DND-41 (cell line): ENCODE results near the gene AGAP1.

ENCODE experiments used
- ATAC-seq: fragments of 200-7000 bp; cut with Tn5 transposase; 3 replicates; pipeline ENCODE4 v1.9.1; 2021; ENCODE audit warnings: low read depth; ENCODE audit not compliant: insufficient read depth
- DNase-seq: peaks from one replicate; pipeline ENCODE4 v3.0.0-alpha.2; 2020
- H2AFZ ChIP-seq: 2 replicates; pipeline ENCODE4 v1.6.0; 2012; ENCODE audit warnings: low read depth, low read length
- H3K27ac ChIP-seq: 2 replicates; pipeline ENCODE4 v1.5.1; 2012; ENCODE audit warnings: low read length, inconsistent platforms
- H3K27me3 ChIP-seq: fragments of 200-600 bp; sonication (generic); 2 replicates; pipeline ENCODE4 v1.6.0; 2012; ENCODE audit warnings: low read length, mild to moderate bottlenecking, inconsistent platforms; ENCODE audit not compliant: insufficient read depth, poor library complexity
- H3K36me3 ChIP-seq: 2 replicates; pipeline ENCODE4 v1.5.1; 2012; ENCODE audit warnings: low read length, inconsistent platforms; ENCODE audit not compliant: insufficient read depth
- H3K4me1 ChIP-seq: 2 replicates; pipeline ENCODE4 v1.5.1; 2012; ENCODE audit warnings: mild to moderate bottlenecking, low read length; ENCODE audit not compliant: insufficient read depth
- H3K4me2 ChIP-seq: 2 replicates; pipeline ENCODE4 v1.6.0; 2012; ENCODE audit warnings: mild to moderate bottlenecking, moderate library complexity, low read length, inconsistent platforms; ENCODE audit not compliant: insufficient read depth
- H3K4me3 ChIP-seq, 2 experiments: fragments of 200-600 bp in 1 of 2; shearing (Covaris generic) in 1 of 2; 2 replicates each; pipeline ENCODE4 v1.5.1; 2012 to 2016; ENCODE audit warnings: inconsistent platforms in 2 of 2, low read length in 2 of 2, mild to moderate bottlenecking in 2 of 2, low read depth in 1 of 2, moderate library complexity in 1 of 2
- H3K79me2 ChIP-seq: 2 replicates; pipeline ENCODE4 v1.6.0; 2012; ENCODE audit warnings: low read length, inconsistent platforms; ENCODE audit not compliant: insufficient read depth
- H3K9ac ChIP-seq: 2 replicates; pipeline ENCODE4 v1.6.0; 2012; ENCODE audit warnings: low read depth, mild to moderate bottlenecking, inconsistent platforms, low read length, moderate library complexity
- H3K9me3 ChIP-seq: 2 replicates; pipeline ENCODE4 v1.5.1; 2012; ENCODE audit warnings: low read length, moderate library complexity, mild to moderate bottlenecking, inconsistent platforms; ENCODE audit not compliant: insufficient read depth, severe bottlenecking
- H4K20me1 ChIP-seq: 2 replicates; pipeline ENCODE4 v1.6.0; 2012; ENCODE audit warnings: low read length; ENCODE audit not compliant: insufficient read depth
- EZH2 ChIP-seq: IDR thresholded peaks from 3 replicates; pipeline ENCODE4 v1.6.1; 2012; ENCODE audit warnings: borderline replicate concordance, low read depth, mild to moderate bottlenecking, moderate library complexity, low read length, inconsistent platforms; ENCODE audit not compliant: severe bottlenecking
- TF ChIP-seq, protein P1 (sequence below): IDR thresholded peaks from 2 replicates; pipeline ENCODE4 v1.5.1; 2012; ENCODE audit warnings: borderline replicate concordance, low read length, moderate library complexity, mild to moderate bottlenecking; ENCODE audit not compliant: poor library complexity, severe bottlenecking; ENCODE audit errors: extremely low read depth

Gene AGAP1

DNA sequence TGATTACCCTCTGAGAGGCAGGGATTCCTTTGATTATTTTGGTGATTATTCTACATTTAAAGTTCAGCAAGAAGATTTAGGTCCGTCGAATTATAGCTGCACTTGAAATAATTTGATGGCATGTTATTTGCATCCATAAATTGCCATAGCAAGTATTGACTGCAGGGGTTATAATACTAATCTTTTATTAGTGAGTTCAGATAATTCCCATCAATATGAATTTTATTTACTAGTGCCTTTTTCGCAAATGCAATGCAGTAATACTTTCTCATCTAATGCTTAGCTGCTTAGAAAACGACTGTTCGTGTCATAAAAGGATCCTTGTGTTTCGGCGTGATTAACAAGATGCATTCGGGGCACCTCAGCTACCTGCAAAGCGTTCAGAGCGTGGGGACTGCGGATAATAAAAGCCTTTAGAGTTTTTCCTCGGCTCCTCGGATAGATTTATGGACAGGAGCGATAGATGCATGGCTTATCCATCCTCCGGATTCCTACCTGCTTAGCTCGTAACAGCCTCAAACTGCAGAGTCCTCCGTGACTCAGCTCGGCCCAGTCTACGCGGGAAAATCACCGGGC lies 676.8 kb downstream of the AGAP1 start:
- Histone ChIP-seq H3K79me2 (no peaks in the 10 kb centered on the region), H3K4me2 (no peak overlapping the region), H3K4me3 (no peak overlapping the region), H2AFZ (no peak overlapping the region), H3K4me1 (no peaks in the 10 kb centered on the region), H3K27me3 (no peaks in the 10 kb centered on the region), H3K27ac (no peak overlapping the region), H4K20me1 (no peaks in the 10 kb centered on the region), H3K9ac (no peak overlapping the region), H3K9me3 (no peaks in the 10 kb centered on the region), H3K36me3 (no peaks in the 10 kb centered on the region)
- no peak for ATAC-seq
- no peak for DNase-seq
- TF ChIP-seq, protein P1, sequence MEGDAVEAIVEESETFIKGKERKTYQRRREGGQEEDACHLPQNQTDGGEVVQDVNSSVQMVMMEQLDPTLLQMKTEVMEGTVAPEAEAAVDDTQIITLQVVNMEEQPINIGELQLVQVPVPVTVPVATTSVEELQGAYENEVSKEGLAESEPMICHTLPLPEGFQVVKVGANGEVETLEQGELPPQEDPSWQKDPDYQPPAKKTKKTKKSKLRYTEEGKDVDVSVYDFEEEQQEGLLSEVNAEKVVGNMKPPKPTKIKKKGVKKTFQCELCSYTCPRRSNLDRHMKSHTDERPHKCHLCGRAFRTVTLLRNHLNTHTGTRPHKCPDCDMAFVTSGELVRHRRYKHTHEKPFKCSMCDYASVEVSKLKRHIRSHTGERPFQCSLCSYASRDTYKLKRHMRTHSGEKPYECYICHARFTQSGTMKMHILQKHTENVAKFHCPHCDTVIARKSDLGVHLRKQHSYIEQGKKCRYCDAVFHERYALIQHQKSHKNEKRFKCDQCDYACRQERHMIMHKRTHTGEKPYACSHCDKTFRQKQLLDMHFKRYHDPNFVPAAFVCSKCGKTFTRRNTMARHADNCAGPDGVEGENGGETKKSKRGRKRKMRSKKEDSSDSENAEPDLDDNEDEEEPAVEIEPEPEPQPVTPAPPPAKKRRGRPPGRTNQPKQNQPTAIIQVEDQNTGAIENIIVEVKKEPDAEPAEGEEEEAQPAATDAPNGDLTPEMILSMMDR = no peak
- TF ChIP-seq EZH2 = no peak

DNA sequence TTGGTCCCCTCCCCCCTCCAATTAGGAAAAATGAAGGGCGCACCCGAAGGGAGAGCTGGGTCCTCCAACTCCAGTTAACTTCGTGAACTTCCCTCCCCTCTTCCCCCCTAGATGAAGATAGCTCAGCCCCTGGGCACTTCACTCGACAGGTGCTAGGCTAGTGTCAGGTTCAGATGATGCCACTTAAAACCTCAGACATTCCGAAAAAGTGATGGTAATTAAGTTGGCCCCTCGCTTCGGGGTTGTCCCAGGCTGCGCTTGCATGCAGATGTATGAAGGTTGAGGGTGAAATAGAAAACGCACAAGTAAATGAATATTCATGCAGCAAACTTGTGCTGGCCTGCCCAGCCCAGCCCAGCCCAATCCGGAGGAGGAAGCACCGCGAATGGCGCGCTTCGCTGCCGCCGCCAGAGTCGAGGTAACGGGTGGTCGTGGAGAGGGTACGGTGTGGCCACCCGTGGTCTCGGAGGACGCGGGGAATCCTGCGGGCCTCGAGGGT lies 677.4 kb downstream of the AGAP1 start:
- H3K4me1 ChIP-seq = no peaks in the 10 kb centered on the region

DNA sequence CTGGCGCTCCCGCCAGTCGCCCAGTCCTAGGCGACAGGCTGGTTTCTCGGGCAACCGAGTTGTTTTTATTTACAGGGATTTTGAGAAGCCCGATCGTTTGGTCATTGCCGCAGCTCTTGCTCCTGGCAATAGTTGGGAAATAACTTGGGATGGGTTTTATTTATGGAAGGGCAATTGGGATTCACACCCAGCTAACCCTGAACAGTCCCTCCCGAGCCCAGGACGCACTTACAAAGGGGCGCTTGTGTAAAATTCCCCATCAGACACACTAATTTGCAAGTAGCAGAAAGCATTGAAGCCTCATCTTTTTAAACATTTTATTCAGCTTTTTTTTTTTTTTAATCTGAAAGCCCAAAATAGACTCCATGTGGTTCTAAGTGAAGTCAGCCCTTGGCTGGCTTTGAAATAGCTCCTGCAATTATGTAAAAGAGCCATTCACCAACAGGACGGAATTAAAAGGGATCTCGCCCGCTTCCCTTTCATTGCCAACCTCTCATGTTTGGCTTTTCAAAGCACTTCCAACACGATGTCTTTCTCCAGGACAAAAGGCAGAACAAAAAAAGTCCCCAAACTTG lies 677.9 kb downstream of the AGAP1 start:
- no peak overlapping the region for H2AFZ ChIP-seq
- H3K4me2 ChIP-seq = no peak overlapping the region
- no peak overlapping the region for H3K9ac ChIP-seq
- TF ChIP-seq, protein P1 = no peak
- TF ChIP-seq EZH2 = no peak
- H3K36me3 ChIP-seq = no peaks in the 10 kb centered on the region
- ATAC-seq (no peak), DNase-seq (no peak)
- H4K20me1 ChIP-seq = no peaks in the 10 kb centered on the region
- H3K9me3 ChIP-seq = no peaks in the 10 kb centered on the region
- no peaks in the 10 kb centered on the region for H3K79me2 ChIP-seq
- H3K27ac ChIP-seq = no peak overlapping the region
- H3K4me3 ChIP-seq = no peak overlapping the region
- no peaks in the 10 kb centered on the region for H3K27me3 ChIP-seq
- no peaks in the 10 kb centered on the region for H3K4me1 ChIP-seq

More for the DNA sequence above, 677.4 kb downstream of the AGAP1 start:
- Histone ChIP-seq H3K36me3 (no peaks in the 10 kb centered on the region), H4K20me1 (no peaks in the 10 kb centered on the region), H3K79me2 (no peaks in the 10 kb centered on the region), H3K27ac (no peak overlapping the region), H3K27me3 (no peaks in the 10 kb centered on the region), H3K9me3 (no peaks in the 10 kb centered on the region), H3K4me2 (no peak overlapping the region), H3K9ac (no peak overlapping the region), H2AFZ (no peak overlapping the region), H3K4me3 (no peak overlapping the region)
- TF ChIP-seq, protein P1 = no peak
- TF ChIP-seq EZH2 = no peak
- no peak for DNase-seq
- no peak for ATAC-seq
